ENCODE data around the gene IFI27L1. TPM values are rescaled to one million over a fixed set of nuclear protein-coding genes. Genes with fewer than 3 reads are reported as not detected.

The IFI27L1 gene, protein sequence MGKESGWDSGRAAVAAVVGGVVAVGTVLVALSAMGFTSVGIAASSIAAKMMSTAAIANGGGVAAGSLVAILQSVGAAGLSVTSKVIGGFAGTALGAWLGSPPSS
- 15.2 and 40.2 TPM in 2 replicates for total RNA-seq

DNA sequence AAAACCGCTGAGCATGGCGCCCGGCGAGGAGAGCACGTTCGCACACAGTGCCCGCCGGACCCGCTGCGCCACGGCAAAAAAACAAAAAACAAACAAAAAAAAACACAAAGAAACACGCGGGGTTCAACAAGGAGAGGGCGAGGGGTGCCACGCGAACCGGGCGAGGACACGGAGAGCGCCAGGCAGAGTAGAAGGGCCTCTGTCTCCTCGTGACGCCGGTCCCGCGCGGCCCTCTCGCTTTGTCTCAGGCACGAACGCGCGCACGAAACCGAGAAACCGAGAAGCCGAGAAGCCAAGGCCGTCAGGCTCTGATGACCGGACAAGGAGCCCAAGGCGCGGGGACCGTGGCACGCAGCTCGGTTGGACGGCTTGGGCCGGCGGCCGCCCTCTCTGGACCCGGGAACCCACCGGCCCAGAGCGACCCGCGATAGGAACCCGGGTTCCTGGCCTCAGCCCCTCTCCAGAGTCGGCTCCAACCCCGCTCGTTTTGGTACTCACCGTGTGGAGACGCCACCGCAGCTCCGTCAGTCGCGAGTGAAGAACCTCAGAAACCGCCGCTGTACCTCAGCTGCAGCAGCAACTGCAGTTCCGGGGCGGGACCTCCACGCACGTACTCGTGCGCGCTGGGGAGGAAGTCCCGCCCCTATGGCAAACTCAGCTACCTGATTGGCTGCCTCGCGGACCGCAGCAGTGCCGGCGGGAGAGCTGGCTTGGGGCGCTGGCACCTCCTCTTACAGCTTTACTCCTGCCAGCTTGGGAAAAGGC is at the start of gene IFI27L1, which contains the start of gene DDX24:
IFI27L1 (plus strand) TSS at position 690 of the 765 bp plus-strand sequence. CDS start 15,628 bp downstream, outside the sequence.
DDX24 (minus strand) TSS at position 582 of the 765 bp plus-strand sequence. CDS start 1,460 bp downstream, outside the sequence.
- peak within 1 kb of the TSS; percentile 92 for H3K4me3 ChIP-seq (ENCODE audit: low read depth, low read length)
- no peak for DNase-seq (ENCODE audit: low read depth)
- TF ChIP-seq, protein P1, sequence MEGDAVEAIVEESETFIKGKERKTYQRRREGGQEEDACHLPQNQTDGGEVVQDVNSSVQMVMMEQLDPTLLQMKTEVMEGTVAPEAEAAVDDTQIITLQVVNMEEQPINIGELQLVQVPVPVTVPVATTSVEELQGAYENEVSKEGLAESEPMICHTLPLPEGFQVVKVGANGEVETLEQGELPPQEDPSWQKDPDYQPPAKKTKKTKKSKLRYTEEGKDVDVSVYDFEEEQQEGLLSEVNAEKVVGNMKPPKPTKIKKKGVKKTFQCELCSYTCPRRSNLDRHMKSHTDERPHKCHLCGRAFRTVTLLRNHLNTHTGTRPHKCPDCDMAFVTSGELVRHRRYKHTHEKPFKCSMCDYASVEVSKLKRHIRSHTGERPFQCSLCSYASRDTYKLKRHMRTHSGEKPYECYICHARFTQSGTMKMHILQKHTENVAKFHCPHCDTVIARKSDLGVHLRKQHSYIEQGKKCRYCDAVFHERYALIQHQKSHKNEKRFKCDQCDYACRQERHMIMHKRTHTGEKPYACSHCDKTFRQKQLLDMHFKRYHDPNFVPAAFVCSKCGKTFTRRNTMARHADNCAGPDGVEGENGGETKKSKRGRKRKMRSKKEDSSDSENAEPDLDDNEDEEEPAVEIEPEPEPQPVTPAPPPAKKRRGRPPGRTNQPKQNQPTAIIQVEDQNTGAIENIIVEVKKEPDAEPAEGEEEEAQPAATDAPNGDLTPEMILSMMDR (conservative IDR thresholded peaks at IDR 0.05; ENCODE audit: low read depth, low read length), result no peak

DNA sequence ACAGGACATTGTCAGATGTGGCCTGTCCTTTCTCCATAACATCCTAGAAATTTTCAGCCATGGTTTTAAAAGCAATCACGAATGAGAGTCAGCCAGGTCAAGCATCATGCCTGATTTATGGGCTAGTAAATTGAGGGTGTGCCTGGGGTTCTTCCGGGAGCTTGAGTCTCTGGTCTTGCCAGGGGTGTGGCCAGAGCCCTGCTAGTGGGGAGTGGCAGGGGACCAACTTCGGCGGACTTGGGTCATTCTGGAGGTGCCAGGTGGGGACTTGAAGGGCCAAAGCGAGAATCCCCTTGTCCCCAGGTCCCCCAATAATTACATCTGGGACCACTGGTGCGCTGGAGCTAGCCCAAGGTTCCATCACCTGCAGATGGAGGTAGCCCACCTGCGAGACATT is 49.2 kb upstream of the IFI27L1 start:
- no peak overlapping the region for H3K4me3 ChIP-seq (ENCODE audit: low read depth, low read length)
- DNase-seq (ENCODE audit: low read depth), result no peak
- TF ChIP-seq, protein P1 (conservative IDR thresholded peaks at IDR 0.05; ENCODE audit: low read depth, low read length), result no peak

DNA sequence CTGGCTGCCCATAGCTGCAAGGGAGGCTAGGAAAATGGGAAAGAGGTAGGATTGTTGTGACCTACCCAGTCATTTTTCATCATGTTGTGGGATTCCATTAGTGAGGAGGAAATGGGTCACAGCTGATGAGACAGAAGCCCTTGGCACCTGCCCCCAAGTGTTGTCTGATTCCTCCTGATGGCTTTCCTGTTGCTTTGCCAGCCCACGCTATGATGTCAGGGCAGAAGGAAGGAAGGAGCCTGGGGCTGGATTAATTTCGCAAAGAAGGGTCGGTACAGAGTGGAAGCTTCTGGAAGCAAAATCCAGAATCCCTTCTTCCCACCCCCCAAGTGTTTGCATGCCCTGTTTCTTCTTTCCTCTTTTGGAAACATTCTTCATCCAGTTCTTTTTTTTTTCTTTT is 46.2 kb upstream of the IFI27L1 start:
- H3K4me3 ChIP-seq (ENCODE audit: low read depth, low read length), result no peak overlapping the region
- no peak for DNase-seq (ENCODE audit: low read depth)
- TF ChIP-seq, protein P1 (conservative IDR thresholded peaks at IDR 0.05; ENCODE audit: low read depth, low read length), result no peak

DNA sequence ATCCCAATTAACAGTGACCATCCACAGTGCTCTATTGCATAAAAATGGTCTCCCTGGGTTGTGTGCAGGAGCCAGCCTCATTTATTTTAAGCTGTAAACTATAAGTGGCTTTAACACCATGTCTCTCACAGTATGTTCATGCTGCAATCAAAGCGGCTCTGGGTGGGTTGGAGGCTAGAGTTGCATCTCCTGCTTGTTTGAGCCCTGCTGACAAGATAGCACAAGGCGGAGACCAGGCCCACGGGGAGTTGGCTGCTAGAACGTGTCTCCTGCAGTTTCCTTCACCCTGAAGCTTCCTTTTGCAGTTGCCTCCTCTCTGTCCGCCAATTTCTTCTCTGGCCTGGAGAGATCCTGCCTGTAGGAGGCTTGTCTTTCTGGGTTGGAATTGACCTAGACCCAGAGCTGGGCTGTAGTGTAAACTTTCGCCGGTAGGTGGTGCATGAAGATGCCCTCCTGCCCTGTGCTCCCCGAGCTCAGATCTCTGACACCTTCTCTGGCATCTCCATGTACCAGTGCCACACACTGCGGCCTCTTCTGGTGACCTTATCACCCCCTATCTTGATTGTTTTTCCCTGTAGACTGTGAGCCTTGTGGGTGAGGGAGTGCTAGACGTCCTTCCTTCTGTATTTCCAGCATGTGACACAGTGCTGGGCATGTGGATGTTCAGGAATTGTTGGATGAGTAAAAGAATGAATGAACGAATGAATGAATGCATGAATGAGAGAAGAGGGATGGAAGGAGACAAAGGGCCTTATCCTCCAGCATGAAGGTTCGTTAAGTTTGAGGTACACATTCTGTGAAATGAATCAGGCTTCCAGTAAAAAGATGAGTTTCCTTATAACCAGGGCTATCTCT is 44.6 kb upstream of the IFI27L1 start:
- TF ChIP-seq, protein P1 (conservative IDR thresholded peaks at IDR 0.05; ENCODE audit: low read depth, low read length), result peak; percentile 90
- no peak for DNase-seq (ENCODE audit: low read depth)
- H3K4me3 ChIP-seq (ENCODE audit: low read depth, low read length), result no peak overlapping the region

DNA sequence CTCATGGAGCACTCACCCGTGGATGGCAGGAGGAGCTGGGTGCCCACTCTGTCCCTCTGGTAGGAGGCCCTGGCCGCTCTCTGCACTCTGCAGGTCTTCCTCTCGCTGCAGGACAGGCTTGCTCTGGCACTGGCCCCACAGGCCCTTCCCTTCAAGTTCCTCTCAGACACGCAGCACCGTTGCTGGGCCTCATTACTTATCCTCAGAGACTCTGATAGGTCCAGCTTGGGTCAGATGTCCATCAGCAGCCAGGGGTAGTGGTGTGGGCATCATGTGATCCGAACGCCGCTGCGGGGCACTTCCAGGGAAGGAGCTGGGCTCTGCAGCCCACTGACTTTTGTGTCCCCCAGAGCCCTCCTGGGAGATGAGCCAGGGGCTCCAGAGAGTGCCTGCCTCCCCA is 43.2 kb upstream of the IFI27L1 start:
- no peak for DNase-seq (ENCODE audit: low read depth)
- TF ChIP-seq, protein P1 (conservative IDR thresholded peaks at IDR 0.05; ENCODE audit: low read depth, low read length), result no peak
- no peak overlapping the region for H3K4me3 ChIP-seq (ENCODE audit: low read depth, low read length)

DNA sequence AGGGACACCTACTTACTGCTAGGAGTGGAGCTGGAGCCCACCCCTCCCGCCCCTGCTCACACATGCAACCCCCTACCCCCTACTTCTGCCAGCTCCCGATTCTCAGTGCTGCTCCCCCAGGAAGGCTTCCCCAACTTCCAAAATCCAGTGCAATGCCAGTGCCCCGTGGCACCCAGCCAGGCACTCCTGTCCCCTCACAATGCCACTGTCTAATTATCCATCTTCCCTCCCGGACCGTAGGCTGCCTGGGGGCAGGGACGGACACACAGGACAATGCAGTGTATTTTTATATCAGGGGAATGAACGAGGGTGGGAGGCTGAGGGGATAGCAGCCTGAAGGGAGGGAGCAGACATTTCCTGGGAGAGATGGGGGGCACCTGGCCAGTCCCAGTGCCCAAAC is 42.6 kb upstream of the IFI27L1 start:
- TF ChIP-seq, protein P1 (conservative IDR thresholded peaks at IDR 0.05; ENCODE audit: low read depth, low read length), result no peak
- DNase-seq (ENCODE audit: low read depth), result no peak
- no peak overlapping the region for H3K4me3 ChIP-seq (ENCODE audit: low read depth, low read length)
